ENCODE results near the gene ATP6V1C2.
"Not testable (repeated sequence)": the region's sequence is repeated elsewhere in the genome, so short reads cannot be mapped to it uniquely, and the experiment has no call there.

The ATP6V1C2 gene

DNA sequence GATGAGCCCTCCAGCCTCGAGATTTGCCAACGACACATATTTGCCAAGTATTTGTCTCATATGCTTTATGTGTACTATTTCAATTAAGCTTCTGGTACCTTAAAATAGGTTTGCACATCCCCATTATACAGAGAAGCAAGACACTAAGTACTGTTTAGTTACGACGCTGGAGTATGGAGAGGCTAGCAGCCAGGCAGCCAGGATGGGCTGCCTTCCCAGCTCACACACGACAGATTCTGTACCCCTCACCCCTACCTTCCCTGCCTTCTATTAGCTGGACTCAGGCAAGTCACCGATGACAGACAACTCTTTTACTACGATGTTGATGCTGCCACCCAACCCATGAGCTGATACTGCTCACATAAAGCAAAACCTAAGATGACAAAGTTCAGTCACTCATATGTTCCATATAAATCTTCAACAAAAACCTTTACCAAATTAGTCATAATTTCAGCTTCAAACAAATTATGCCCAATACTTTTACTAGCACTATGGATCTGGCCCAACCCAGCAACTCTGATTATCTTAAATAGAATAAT is 74.1 kb downstream of the ATP6V1C2 start:
- H3K27ac Mint-ChIP-seq = no peak overlapping the region

DNA sequence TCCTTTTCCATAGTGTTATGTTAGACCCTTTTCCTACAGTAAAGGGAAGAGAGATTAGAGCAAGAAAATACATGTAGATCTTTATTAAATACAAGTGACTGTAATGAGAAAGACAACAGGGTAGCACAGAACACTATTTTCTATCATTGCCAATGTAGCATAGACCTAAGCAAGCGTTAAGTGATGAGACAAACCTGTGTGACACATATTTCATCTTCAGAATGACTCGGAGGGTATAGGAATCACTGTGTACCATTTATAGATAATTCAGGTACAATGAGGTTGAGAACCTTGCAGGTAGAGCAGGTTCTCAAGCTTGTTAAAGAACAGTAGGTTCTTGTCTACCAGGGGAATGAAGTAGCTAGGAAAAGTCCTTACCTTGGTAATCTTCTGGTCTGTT is 75.3 kb downstream of the ATP6V1C2 start:
- no peaks in the 10 kb centered on the region for H3K9me3 Mint-ChIP-seq
- peaks cover 16% of the 10 kb centered on the region for H3K4me1 Mint-ChIP-seq
- H3K27me3 Mint-ChIP-seq = no peaks in the 10 kb centered on the region
- H3K27ac Mint-ChIP-seq = no peak overlapping the region
- no peak overlapping the region for H3K4me3 Mint-ChIP-seq
- ATAC-seq (no peak), DNase-seq (no peak)
- H3K36me3 Mint-ChIP-seq (ENCODE audit: low read depth) = peaks cover 67% of the 10 kb centered on the region

More for the DNA sequence above, 74.1 kb downstream of the ATP6V1C2 start:
- DNase-seq (no peak), ATAC-seq (peak; percentile 81)
- Mint-ChIP-seq H3K27me3 (no peaks in the 10 kb centered on the region), H3K4me3 (no peak overlapping the region), H3K4me1 (peaks cover 27% of the 10 kb centered on the region), H3K36me3 (ENCODE audit: low read depth) (peaks cover 64% of the 10 kb centered on the region), H3K9me3 (no peaks in the 10 kb centered on the region)

DNA sequence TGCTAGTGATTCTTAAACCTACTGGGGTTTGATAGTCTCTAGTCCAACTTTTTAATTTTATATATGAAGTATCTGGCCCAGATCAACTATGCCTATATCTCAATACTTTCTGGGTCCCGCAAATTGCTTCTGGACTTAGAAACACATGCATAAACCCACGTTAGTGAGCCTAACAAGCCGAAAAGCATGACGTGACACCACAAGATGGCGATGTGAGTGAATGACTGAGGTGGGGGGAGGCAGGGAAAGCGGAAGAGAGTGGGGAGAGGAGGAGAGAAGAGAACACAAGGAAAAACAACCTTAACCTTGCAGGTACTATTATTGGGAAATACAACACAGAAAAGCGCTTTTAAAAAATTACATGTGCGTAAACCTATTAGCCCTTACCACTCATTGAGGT is 77.4 kb downstream of the ATP6V1C2 start:
- Mint-ChIP-seq H3K36me3 (ENCODE audit: low read depth) (peaks cover 69% of the 10 kb centered on the region), H3K4me1 (peaks cover 8% of the 10 kb centered on the region), H3K27ac (no peak overlapping the region), H3K27me3 (no peaks in the 10 kb centered on the region), H3K4me3 (no peak overlapping the region), H3K9me3 (no peaks in the 10 kb centered on the region)
- ATAC-seq = no peak
- no peak for DNase-seq

DNA sequence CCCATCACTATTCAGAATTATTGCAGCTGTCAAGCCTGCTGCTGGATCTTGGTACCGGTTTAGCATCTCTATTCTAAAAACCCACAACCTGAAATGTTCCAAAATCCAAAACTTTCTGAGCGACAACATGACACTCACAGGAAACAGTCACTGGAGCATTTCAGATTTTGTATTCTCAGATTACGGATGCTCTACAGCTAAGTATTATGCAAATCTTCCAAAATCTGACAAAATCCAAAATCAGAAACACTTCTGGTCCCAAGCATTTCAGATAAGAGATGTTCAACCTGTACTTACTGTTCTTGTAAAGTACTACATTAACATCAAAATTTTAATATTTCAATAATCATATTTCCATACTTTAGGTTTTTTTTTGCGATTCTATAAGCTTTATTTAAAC is 78.7 kb downstream of the ATP6V1C2 start:
- Mint-ChIP-seq H3K27ac (no peak overlapping the region), H3K27me3 (no peaks in the 10 kb centered on the region), H3K36me3 (ENCODE audit: low read depth) (peaks cover 63% of the 10 kb centered on the region), H3K4me1 (peaks cover 11% of the 10 kb centered on the region), H3K9me3 (no peaks in the 10 kb centered on the region), H3K4me3 (no peak overlapping the region)
- DNase-seq (no peak), ATAC-seq (no peak)

DNA sequence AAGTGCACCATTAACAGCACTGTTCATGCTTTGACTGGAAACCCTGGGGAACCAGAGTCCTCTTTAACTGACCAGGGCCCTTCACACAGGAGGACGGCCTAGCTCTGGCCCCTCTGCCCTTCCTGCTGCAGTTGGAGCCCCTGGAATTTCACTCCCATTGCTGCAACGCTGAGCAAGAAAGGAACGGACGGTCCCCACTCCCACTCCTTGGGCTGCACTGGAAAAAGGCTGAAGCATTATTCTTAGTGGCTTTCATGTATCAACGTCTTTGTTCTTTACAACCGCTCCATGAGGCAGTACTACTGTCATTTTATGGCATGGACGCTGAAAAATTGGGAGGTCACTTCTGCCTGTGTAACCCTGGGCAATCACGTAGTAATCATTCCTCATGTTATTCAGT is 81.2 kb downstream of the ATP6V1C2 start:
- Mint-ChIP-seq H3K36me3 (ENCODE audit: low read depth) (peaks cover 56% of the 10 kb centered on the region), H3K27ac (no peak overlapping the region), H3K4me1 (peaks cover 10% of the 10 kb centered on the region), H3K27me3 (no peaks in the 10 kb centered on the region), H3K4me3 (no peak overlapping the region), H3K9me3 (no peaks in the 10 kb centered on the region)
- DNase-seq (no peak), ATAC-seq (no peak)

DNA sequence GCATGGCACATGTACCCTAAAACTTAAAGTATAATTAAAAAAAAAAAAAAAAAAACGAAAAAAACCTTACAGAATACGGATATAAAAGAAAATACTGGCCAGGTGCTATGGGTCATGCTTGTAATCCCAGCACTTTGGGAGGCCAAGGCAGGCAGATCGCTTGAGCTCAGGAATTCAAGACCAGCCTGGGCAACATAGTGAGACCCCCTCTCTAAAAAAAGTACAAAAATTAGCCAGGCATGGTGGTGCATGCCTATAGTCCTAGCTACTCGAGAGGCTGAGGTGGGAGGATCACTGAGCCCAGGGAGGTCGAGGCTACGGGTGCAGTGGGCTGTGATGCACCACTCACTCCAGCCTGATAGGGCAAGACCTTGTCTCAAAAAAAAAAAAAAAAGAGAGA is 84.6 kb downstream of the ATP6V1C2 start:
- H3K27me3 Mint-ChIP-seq, H3K4me3 Mint-ChIP-seq, H3K27ac Mint-ChIP-seq, DNase-seq, ATAC-seq, H3K9me3 Mint-ChIP-seq: not testable (repeated sequence)
- H3K4me1 Mint-ChIP-seq = peaks cover 37% of the 10 kb centered on the region
- H3K36me3 Mint-ChIP-seq (ENCODE audit: low read depth) = peaks cover 51% of the 10 kb centered on the region

DNA sequence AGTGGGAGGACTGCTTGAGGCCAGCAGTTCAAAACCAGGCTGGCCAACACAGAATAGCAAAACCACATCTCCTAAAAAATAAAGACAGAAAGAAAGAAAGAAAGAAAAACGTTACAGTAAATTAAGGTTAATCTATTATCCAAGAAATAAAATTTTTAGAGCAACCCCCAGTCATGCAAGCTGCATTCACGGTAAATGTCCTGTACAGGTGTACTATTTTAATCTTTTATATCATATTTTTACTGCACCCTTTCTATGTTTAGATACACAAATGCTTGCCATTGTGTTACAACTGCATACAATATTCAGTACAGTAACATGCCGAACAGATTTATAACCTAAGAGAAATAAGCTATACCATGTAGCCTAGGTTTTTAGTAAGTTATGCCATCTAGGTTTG is 85.1 kb downstream of the ATP6V1C2 start:
- no peaks in the 10 kb centered on the region for H3K9me3 Mint-ChIP-seq
- DNase-seq (no peak), ATAC-seq (no peak)
- no peak overlapping the region for H3K4me3 Mint-ChIP-seq
- H3K4me1 Mint-ChIP-seq = peaks cover 41% of the 10 kb centered on the region
- no peak overlapping the region for H3K27ac Mint-ChIP-seq
- no peaks in the 10 kb centered on the region for H3K27me3 Mint-ChIP-seq
- H3K36me3 Mint-ChIP-seq (ENCODE audit: low read depth) = peaks cover 51% of the 10 kb centered on the region

DNA sequence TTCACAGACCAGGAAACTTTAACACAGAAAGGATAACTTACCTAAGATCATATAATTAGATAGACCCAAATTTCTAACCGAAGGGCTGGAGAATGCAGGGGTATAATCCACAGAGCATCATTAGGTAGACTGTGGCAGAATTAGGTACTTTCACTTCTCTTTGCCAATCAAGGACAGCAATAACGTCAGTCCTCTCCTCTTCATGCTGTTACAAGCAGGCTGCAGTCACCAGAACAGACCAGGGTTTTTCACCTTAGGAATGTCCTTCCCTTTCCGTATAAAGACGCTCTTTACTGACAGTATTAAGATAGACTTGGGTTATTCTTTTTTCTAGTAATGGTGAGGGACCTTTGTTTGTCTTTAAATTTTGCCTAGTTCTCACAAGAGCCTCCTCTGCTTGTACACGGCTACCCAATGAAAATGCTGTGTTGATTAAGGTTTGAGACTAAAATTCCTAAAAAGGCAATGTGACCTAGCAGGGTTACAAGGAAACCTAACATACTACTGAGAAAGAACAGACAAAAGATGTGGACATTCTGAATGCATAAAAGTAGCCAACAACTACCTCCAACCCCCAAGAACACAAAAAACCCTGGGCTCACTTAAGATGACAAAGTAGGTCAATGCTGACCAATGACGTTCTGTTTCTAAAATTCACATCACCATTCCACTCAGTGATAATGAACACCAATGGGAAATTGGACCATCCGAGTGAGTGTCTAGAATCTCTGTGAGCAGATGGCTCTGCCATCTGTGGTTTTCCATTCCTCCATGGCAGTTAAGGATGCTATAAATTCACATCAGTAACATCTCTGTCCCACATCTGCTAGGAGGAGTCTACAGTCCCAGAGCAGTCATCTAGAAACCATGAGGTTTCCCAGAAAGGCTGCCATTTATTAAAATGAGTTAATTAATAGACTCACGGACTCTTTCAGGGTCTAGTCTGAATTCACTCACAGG is 89.1 kb downstream of the ATP6V1C2 start:
- H3K27me3 Mint-ChIP-seq = no peaks in the 10 kb centered on the region
- no peak for DNase-seq
- no peaks in the 10 kb centered on the region for H3K9me3 Mint-ChIP-seq
- H3K27ac Mint-ChIP-seq = peak overlapping the region; percentile 92
- H3K4me1 Mint-ChIP-seq = peaks cover 41% of the 10 kb centered on the region
- peaks cover 37% of the 10 kb centered on the region for H3K36me3 Mint-ChIP-seq (ENCODE audit: low read depth)
- peak; percentile 11 for ATAC-seq
- peak overlapping the region; percentile 90 for H3K4me3 Mint-ChIP-seq

DNA sequence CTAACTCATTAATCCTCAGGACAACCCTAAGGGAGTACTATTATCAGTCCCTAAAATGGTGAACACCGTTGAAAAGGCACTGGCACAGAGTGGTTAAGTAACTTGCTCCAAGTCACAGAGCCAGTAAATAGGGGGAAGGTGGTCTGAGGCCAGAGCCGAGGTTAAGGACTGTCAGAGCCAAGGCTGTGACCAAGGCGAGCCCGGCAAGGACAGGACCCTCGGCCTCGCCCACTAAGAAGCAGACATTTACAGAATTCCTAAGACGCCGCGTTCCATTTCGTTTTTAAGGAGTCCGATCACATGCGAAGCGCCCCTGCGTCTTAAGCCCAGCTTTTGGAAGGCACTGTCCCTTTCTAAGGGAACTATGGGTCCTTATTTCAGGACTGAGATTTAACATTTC is 90.1 kb downstream of the ATP6V1C2 start:
- H3K4me1 Mint-ChIP-seq = peaks cover 41% of the 10 kb centered on the region
- DNase-seq = no peak
- peak overlapping the region; percentile 92 for H3K27ac Mint-ChIP-seq

DNA sequence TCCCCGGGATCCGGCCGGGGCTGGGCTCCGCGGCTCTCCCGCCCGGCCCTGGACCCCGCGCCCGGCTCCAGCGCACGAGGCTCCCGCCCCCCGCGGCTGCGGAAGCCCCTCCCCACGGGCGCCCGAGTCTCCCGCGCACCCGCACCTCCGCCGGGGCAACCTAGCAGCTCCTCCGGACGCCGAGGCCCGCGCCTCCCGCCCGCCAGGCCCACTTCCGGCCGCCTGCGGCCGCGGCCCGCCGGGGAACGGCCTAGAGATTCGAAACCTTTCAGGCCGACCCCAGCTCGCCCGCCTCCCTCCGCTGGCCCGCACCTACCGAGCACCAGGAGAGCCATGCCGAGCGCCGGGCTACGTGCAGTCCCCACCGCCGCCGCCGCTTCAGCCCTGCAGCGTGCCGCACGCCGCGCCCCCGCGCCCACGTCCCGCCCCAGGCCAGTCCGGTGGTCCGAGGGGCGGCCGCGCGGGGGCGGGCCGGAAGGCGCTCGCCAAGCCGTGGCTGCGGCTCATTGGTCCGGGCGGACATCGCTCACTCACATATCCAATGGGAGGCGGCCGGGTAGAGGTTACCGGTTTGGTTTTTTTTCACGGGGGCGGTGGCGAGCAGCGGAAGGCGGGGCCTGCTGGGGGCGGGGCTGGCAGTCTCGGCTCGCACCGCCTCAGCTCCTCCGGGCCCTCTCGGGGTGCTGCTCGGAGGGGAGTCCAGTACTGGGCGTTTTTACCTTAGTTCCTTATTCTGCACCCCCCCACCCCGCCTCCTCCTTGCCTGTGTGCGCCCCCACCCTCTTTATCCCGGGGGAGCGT is 91.1 kb downstream of the ATP6V1C2 start, which contains the start of gene PDIA6:
TSS of gene PDIA6 (minus strand) at position 424 of the 801 bp plus-strand sequence. CDS start at position 335, 89 bp downstream.
- H3K27me3 Mint-ChIP-seq = peaks cover 3% of the 10 kb centered on the region
- DNase-seq (peak; percentile 98), ATAC-seq (peak; percentile 91)
- peaks cover 23% of the 10 kb centered on the region for H3K36me3 Mint-ChIP-seq (ENCODE audit: low read depth)
- H3K27ac Mint-ChIP-seq = peak within 1 kb of the TSS; percentile 92
- H3K4me3 Mint-ChIP-seq = peak within 1 kb of the TSS; percentile 90
- H3K4me1 Mint-ChIP-seq = peaks cover 37% of the 10 kb centered on the region
- H3K9me3 Mint-ChIP-seq = no peaks in the 10 kb centered on the region

More for the DNA sequence above, 90.1 kb downstream of the ATP6V1C2 start:
- Mint-ChIP-seq H3K4me3 (peak overlapping the region; percentile 90), H3K36me3 (ENCODE audit: low read depth) (peaks cover 31% of the 10 kb centered on the region), H3K27me3 (peaks cover 2% of the 10 kb centered on the region), H3K9me3 (no peaks in the 10 kb centered on the region)
- ATAC-seq = no peak

DNA sequence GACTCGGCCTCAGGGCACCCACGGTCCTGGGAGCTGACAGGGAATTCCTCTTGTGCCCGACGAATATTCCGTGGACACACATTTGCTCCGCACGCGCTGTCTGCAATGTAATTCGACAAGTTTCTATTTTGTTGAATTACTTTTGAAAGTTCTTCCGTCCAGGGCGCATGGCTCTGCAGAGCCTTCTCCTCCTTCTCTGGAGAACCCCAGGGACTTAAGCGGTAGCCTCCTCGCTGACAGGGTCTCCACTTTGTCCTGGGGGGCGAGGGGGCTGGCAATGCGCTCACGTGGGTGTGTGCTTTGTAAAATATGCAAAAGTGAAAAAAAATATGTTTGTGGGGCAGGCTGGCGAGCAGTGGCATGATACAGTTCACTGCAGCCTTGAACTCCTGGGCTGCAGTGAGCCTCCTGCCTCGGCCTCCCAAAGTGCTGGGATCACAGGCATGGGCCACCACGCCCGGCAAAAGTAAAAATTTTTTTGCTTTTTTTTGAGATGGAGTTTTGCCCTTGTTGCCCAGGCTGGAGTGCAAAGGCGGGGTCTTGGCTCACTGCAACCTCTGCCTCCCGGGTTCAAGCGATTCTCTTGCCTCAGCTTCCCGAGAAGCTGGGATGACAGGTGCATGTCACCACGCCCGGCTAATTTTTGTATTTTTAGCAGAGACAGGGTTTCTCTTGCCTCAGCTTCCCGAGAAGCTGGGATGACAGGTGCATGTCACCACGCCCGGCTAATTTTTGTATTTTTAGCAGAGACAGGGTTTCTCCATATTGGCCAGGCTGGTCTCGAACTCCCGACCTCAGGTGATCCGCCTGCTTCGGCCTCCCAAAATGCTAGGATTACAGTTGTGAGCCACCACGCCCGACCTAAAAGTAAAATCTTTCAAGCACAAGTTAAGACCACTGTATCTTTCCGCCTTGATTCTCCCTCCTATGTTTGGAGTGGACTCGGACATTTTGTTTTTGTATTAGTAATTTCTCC is 92.0 kb downstream of the ATP6V1C2 start:
- Mint-ChIP-seq H3K36me3 (ENCODE audit: low read depth) (peaks cover 17% of the 10 kb centered on the region), H3K4me1 (peaks cover 28% of the 10 kb centered on the region), H3K4me3 (peak overlapping the region; percentile 90), H3K27ac (peak overlapping the region; percentile 52)
- DNase-seq, H3K27me3 Mint-ChIP-seq, ATAC-seq, H3K9me3 Mint-ChIP-seq: not testable (repeated sequence)

DNA sequence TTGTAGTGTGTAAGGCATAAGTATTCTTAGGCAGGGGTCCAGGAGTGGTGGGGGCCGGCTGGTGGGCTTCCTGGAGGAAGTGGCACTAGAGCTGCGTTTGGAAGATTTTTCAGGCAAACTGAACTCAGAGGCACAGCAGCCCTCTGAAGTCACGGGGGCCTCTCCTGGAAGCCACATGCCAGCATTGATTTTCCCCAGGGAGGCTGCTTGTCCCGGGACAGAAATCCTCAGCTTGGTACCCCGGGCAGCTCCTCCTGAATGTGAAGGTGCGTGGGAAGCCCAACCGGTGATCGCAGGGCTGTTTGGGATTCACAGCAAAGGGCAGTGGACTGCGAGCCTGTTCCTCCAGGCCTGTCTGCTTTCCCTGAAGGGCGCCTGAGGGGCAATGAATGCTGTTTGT is 92.7 kb downstream of the ATP6V1C2 start:
- Mint-ChIP-seq H3K36me3 (ENCODE audit: low read depth) (peaks cover 13% of the 10 kb centered on the region), H3K9me3 (no peaks in the 10 kb centered on the region), H3K4me1 (peaks cover 24% of the 10 kb centered on the region), H3K27me3 (peaks cover 11% of the 10 kb centered on the region), H3K27ac (peak overlapping the region; percentile 42), H3K4me3 (peak overlapping the region; percentile 21)
- ATAC-seq = no peak
- no peak for DNase-seq

DNA sequence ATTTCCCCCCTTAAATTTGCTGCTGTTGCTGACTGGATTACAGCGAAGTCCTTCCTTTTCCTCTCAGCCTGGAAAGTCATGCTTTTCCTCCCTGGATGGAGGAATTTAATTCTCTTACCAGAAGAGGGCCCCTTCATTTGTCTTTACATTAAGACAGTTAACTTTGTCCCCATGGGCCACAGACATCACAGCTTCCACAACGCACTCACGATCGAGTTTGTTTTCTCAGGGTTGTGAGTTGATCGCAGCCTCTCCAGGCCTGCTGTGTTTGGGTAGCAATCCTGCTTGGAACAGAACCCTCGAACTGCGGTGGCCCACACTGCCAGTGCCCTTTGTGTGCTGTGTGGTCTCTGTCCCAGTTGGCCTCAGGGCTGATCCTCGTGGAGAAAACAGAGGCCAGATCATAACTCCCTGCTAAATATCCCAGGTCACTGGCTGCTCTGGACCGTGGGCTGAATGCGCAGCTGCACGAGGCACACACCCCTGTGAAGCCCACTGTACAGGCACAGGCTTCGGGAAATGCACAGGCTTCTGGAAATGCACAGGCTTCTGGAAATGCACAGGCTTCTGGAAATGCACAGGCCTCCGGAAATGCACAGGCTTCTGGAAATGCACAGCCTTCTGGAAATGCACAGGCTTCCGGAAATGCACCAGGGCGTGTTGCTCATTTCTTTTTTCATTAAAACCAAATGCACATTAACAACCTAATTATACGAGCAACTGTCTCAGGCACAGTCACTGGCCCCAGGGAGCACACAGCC is 93.3 kb downstream of the ATP6V1C2 start:
- Mint-ChIP-seq H3K4me1 (peaks cover 19% of the 10 kb centered on the region), H3K27ac (no peak overlapping the region), H3K4me3 (no peak overlapping the region), H3K9me3 (no peaks in the 10 kb centered on the region), H3K36me3 (ENCODE audit: low read depth) (peaks cover 13% of the 10 kb centered on the region), H3K27me3 (peaks cover 11% of the 10 kb centered on the region)
- no peak for ATAC-seq
- DNase-seq = no peak

Data from activated naive CD8-positive, alpha-beta T cell treated with anti-CD3 and anti-CD28 coated beads, Interleukin-2, amount 50 U/mL, for 24 hours (primary cell).